SK-N-SH (cell line): ENCODE results near the gene CDH4.

Experiments used
- CTCF ChIP-seq: fragments of 200-600 bp; sonication (generic); IDR thresholded peaks from 2 replicates; pipeline ENCODE4 v1.6.1; 2017; ENCODE audit warnings: antibody characterized with exemption, mild to moderate bottlenecking, moderate library complexity
- ELF1 ChIP-seq: IDR thresholded peaks from 2 replicates; pipeline ENCODE4 v1.4.0; 2012
- FOXJ3 ChIP-seq: sonication (generic); formaldehyde crosslinking; IDR thresholded peaks from 2 replicates; pipeline ENCODE4 v1.5.1; 2020; ENCODE audit warnings: mild to moderate bottlenecking, missing genetic modification reagents
- GATA2 ChIP-seq: sonication (generic); formaldehyde crosslinking; IDR thresholded peaks from 2 replicates; pipeline ENCODE4 v1.5.0; 2020; ENCODE audit warnings: mild to moderate bottlenecking, missing genetic modification reagents
- NFIC ChIP-seq: IDR thresholded peaks from 2 replicates; pipeline ENCODE4 v1.4.0; 2012; ENCODE audit warnings: borderline replicate concordance
- POLR2AphosphoS5 ChIP-seq: IDR thresholded peaks from 2 replicates; pipeline ENCODE4 v1.6.1; 2012; ENCODE audit warnings: low read depth, low read length
- REST ChIP-seq: IDR thresholded peaks from 2 replicates; pipeline ENCODE4 v1.6.1; 2012; ENCODE audit warnings: mild to moderate bottlenecking, low read depth, low read length, moderate library complexity
- SIN3A ChIP-seq: IDR thresholded peaks from 2 replicates; pipeline ENCODE4 v1.6.1; 2012; ENCODE audit warnings: low read depth, mild to moderate bottlenecking, low read length, moderate library complexity, borderline replicate concordance
- SMC3 ChIP-seq: IDR thresholded peaks from 2 replicates; pipeline ENCODE4 v1.6.1; 2012; ENCODE audit warnings: low read depth, low read length, improper control_type of control experiment

GRCh38 chr20:61852268-61853072, 600.4 kb downstream of the CDH4 start:
- TF ChIP-seq CTCF (no peak), NFIC (no peak), POLR2AphosphoS5 (no peak), SIN3A (no peak), SMC3 (no peak), GATA2 (CRISPR knock-in tag) (no peak), FOXJ3 (CRISPR knock-in tag) (no peak), REST (no peak), ELF1 (no peak)
